DMS153 treated with DMSO at 0.1 percent for 48 hours (cell line): ENCODE data around the gene DOK6.
"Not testable (repeated sequence)": the region's sequence is repeated elsewhere in the genome, so short reads cannot be mapped to it uniquely, and the experiment has no call there.

Experiments used
- DNase-seq: peaks from one replicate; lab custom pipeline; 2025; ENCODE audit not compliant: unreplicated experiment; lab: John Stamatoyannopoulos, UW

DOK6 gene

DNA sequence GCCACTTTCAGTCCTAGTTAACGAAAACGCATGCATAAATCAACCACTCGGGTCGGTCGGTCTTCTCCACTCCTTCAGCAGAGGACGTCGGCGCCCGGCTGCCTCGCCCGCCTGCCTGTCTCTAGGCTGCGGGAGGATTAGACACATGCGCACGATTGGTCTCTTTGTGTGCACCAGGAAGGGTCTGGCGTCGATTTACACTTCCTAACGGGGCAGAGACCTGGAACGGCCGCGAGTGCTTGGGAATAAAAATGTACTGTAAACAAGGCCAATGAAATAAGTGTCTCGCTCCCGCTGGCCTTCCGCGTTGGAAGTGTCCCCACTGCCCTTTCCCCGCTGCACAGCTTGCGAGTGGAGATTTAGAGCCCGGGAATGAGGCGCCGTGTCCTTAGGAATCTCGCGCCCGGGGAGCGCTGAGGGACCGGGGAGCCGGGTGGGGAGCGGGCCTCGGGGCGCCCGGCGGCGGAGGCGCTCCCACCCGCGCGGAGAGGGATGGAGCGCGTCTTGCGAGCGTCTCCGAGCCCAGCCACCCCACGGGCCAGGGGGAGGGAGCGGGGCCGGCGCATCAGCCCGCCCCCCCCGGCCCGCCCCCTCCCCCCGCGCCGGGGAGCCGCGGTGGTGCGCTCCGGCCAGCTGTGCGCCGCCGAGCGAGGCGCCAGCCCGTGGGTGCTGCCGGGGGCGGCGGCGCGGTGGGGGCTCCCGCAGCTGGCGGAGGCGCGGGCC, at the start of gene DOK6:
TSS of gene DOK6 (plus strand) at position 636 of the 723 bp plus-strand sequence.
- peak; percentile 66 for DNase-seq

- no peak for DNase-seq
Measured at GRCh38 chr18:69353023-69353422, 47.7 kb upstream of the DOK6 start.

- DNase-seq = no peak
Measured at GRCh38 chr18:69357590-69357989, 43.1 kb upstream of the DOK6 start.

DNA sequence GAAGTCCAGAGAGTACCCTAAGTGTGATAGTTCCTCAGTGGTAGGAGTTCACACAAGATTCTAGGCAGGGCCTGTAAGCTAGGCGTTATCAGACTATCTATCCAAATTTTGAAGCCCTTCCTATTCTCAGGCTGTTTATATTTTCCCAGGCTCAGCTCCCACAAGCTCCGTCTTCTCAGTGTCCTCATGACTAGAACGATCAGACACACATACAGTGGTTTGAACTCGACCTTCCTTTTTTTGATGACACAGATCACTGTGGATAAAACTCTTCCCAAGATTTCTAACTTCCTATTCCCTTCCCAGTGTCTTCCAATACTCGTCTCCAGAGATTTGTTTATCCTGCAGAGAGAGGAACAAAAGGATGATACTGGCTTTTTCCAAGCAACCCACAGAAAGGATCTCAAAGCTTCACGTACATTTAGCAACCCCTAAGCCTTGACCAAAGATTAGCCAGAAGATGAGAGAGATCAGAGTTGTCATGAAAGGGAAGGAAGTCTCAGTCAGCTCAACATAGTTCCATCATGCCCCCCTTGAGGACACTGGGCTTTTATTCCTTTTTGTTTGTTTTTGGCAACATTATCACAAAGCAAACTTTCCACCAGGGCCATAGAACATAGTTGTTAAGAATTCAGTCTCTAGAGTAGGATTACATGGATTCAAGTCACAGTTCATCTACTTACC, 42.3 kb upstream of the DOK6 start:
- no peak for DNase-seq

DNA sequence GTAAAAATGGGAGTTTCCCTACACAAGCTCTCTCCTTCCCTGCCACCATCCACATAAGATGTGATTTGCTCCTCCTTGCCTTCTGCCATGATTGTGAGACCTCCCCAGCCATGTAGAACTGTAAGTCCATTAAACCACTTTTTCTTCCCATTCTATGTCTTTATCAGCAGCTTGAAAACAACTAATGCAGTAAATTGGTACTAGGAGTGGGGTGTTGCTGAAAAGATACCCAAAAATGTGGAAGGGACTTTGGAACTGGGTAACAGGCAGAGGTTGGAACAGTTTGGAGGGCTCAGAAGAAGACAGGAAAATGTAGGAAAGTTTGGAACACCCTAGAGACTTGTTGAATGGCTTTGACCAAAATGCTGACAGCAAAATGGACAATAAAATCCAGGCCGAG, 40.9 kb upstream of the DOK6 start:
- not testable (repeated sequence) for DNase-seq

- no peak for DNase-seq
Measured at GRCh38 chr18:69364930-69365329, 35.8 kb upstream of the DOK6 start.

- DNase-seq = no peak
Measured at GRCh38 chr18:69365658-69366057, 35.0 kb upstream of the DOK6 start.

DNA sequence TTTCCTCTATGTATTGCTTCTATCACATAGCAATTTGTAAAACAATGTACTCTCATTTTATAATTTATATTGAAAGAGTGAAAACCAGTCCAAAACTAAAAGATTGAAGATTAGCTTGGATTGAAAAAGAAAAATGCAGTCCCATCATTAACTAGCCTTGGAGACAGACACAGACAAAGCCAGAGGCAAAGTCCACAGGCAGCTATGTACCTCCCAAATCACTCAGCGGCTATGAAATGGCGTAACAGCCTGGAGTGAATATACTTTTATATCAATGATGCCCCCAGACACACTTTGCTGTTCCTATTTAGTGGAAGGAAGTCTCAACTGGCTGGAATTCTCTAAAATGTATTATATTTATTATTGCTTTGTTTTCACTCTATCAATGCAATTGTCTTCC, 33.6 kb upstream of the DOK6 start:
- DNase-seq = no peak

DNA sequence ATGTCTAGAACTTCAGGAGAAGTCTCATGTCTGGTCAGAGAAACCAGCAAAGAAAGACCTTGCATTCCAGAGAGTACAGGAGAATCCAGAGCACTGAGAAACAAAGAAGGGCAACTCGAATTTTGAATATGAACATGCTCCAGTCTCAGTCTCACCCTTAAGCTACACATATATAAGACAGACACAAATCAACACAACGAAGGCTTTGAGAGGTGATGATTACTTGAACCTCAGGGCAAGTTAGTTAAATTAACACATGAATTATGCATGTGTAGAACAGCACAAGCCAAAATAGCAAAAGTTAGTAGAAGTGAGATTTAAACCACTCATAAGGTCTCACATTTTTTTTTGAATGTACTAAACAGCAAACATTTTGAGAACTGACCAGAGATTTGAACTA, 29.0 kb upstream of the DOK6 start:
- DNase-seq = no peak

GRCh38 chr18:69380324-69380723, 20.4 kb upstream of the DOK6 start:
- DNase-seq = no peak

- DNase-seq = no peak
Measured at GRCh38 chr18:69383186-69383585, 17.5 kb upstream of the DOK6 start.

- DNase-seq = peak; percentile 16
Measured at GRCh38 chr18:69387186-69387585, 13.5 kb upstream of the DOK6 start.

GRCh38 chr18:69388222-69388621, 12.5 kb upstream of the DOK6 start:
- no peak for DNase-seq

DNA sequence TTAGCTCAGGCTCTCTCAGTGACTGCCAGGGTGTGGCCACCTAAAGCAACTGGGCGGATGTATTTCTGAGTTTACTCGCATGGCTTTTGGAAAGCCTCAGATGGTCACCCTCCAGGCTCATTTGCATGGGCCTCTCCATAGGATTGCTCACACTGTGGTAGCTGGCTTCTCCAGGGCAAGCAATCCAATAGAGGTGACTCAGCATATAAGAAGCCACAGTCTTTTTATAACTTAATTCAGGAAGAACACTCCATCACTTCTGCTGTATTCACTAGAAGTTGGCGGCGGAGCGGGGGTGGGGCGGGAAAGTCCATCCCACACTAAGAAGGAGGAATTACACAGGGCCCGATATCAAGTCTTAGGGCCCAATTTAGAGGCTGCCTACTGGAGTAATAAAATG, 3.6 kb upstream of the DOK6 start:
- DNase-seq = no peak

GRCh38 chr18:69399253-69399652, 1.4 kb upstream of the DOK6 start:
- no peak for DNase-seq

GRCh38 chr18:69400976-69401225, 213 bp downstream of the DOK6 start:
- peak; percentile 17 for DNase-seq

DNA sequence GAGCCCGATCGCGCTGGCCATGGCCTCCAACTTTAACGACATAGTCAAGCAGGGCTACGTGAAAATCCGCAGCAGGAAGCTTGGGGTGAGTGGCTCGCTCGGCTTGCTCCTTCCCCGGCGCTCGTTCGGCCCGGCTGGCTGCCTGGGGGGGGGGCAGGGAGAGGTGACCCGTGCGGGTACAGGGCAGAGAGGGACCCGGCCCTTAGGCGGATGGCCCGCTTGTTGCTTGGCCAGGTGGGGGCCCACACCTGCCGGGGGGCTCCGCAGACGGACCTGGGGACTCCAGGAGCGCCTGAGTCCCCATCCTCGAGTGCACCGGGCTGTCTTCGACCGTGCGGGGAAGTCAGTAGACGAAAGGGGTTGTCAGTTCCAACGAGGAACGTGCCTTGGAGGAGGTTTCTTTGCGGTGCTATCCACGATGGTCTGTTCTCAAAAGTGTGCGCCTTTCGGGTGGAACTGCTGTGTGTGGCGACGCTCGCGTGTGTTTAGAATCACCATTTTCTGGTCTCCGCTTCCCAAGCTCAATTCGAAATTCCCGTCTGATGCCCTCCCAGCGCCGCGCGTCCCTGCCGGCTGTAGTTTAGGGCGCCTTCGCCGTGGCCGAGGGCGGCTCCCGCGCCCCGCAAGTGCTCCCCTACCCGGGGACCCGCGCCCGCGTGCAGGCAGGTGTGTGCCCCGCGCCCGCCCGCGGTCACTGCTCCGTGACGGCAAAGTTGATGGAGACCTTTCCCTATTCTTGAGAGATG, 711 bp downstream of the DOK6 start:
- no peak for DNase-seq

DNA sequence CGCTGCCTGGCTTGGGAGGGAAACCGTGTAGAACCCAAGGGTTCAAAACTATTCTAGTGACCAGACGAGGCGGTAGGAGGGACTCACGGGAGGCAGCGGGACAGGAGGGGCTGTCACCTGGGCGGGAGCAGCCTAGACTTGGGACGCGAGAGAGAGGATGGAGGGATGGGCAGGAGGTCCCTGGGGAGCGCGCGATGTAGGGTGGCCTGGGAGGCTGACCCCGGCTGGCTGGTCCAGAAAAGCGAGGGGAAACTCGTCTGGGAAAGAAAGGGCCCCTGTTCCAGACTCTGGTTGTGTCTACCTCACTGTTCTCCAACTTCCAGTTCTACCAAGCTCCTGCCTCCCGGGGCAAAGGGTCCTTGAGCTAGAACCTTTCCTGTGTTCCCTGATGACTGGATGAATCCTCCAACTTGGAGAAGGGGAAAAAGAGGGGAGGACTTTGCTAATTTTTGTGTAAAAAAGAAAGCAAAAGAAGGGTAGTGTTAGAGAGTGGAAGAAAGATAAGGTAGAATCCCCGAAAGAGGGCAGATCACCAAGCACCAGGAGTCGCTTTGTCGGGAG, 1.4 kb downstream of the DOK6 start:
- DNase-seq = no peak

- DNase-seq = no peak
Measured at GRCh38 chr18:69402533-69402989, 1.9 kb downstream of the DOK6 start.

GRCh38 chr18:69408522-69408921, 7.8 kb downstream of the DOK6 start:
- no peak for DNase-seq

GRCh38 chr18:69411199-69411598, 10.5 kb downstream of the DOK6 start:
- no peak for DNase-seq

- DNase-seq = no peak
Measured at GRCh38 chr18:69414184-69414583, 13.5 kb downstream of the DOK6 start.
